Parathyroid adenoma (tissue), 2 donors: ENCODE results near the gene LAMC1.

Experiments used
- H2AFZ ChIP-seq: fragments of 300-600 bp; sonication (generic); one replicate; pipeline ENCODE4 v1.7.0; 2017; ENCODE audit warnings: antibody characterized with exemption, mild to moderate bottlenecking
- H3K27ac ChIP-seq: fragments of 300-600 bp; sonication (generic); one replicate; pipeline ENCODE4 v1.7.0; 2017
- H3K27me3 ChIP-seq: fragments of 300-600 bp; sonication (generic); one replicate; pipeline ENCODE4 v1.7.0; 2017; ENCODE audit warnings: low read length; ENCODE audit not compliant: control insufficient read depth, insufficient read depth
- H3K36me3 ChIP-seq: fragments of 300-600 bp; sonication (generic); one replicate; pipeline ENCODE4 v1.7.0; 2017; ENCODE audit warnings: low read length; ENCODE audit not compliant: control insufficient read depth, insufficient read depth
- H3K4me1 ChIP-seq: fragments of 300-600 bp; sonication (generic); one replicate; pipeline ENCODE4 v1.7.0; 2017; ENCODE audit warnings: control low read depth
- H3K4me2 ChIP-seq: fragments of 300-600 bp; sonication (generic); one replicate; pipeline ENCODE4 v1.7.0; 2017; ENCODE audit warnings: low read length
- H3K4me3 ChIP-seq: fragments of 300-600 bp; sonication (generic); one replicate; pipeline ENCODE4 v1.7.0; 2017; ENCODE audit warnings: low read depth, low read length
- H3K79me2 ChIP-seq: fragments of 300-600 bp; sonication (generic); one replicate; pipeline ENCODE4 v1.7.0; 2017; ENCODE audit warnings: control low read depth
- H3K9ac ChIP-seq: fragments of 300-600 bp; sonication (generic); one replicate; pipeline ENCODE4 v1.7.0; 2017; ENCODE audit warnings: mild to moderate bottlenecking
- H3K9me3 ChIP-seq: fragments of 300-600 bp; sonication (generic); one replicate; pipeline ENCODE4 v1.7.0; 2017; ENCODE audit warnings: low read length; ENCODE audit not compliant: control insufficient read depth
- TF ChIP-seq, protein P1 (sequence below): fragments of 300-600 bp; sonication (generic); IDR thresholded peaks from one replicate; pipeline ENCODE4 v1.7.0; 2017; ENCODE audit warnings: antibody characterized with exemption, mild to moderate bottlenecking
- donor health status: primary hyperparathyroidism.

Gene LAMC1

DNA sequence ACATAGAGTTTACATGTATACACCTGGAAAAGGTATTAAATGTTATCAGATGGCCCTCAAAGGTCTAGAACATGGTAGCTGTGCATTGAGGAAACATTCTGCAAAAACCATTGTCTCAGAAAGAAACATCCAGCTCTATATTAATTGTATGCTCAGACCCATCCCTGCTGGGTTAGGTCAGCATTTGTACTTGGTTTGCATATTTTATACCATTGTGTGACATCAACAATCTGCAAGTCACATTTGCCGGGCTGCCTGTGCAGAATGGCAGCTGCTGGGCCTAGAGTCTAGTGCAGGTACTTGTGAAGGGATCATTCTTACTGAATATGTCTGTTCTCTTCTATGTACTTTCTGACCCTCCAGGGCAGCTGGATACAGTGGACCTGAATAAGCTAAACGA is 119.0 kb downstream of the LAMC1 start:
- Histone ChIP-seq H3K4me3 (no peak overlapping the region), H3K4me1 (no peaks in the 10 kb centered on the region), H3K79me2 (no peaks in the 10 kb centered on the region), H3K9me3 (no peaks in the 10 kb centered on the region), H2AFZ (no peak overlapping the region), H3K4me2 (no peak overlapping the region), H3K9ac (no peak overlapping the region), H3K36me3 (no peaks in the 10 kb centered on the region), H3K27ac (no peak overlapping the region), H3K27me3 (no peaks in the 10 kb centered on the region)
- TF ChIP-seq, protein P1, sequence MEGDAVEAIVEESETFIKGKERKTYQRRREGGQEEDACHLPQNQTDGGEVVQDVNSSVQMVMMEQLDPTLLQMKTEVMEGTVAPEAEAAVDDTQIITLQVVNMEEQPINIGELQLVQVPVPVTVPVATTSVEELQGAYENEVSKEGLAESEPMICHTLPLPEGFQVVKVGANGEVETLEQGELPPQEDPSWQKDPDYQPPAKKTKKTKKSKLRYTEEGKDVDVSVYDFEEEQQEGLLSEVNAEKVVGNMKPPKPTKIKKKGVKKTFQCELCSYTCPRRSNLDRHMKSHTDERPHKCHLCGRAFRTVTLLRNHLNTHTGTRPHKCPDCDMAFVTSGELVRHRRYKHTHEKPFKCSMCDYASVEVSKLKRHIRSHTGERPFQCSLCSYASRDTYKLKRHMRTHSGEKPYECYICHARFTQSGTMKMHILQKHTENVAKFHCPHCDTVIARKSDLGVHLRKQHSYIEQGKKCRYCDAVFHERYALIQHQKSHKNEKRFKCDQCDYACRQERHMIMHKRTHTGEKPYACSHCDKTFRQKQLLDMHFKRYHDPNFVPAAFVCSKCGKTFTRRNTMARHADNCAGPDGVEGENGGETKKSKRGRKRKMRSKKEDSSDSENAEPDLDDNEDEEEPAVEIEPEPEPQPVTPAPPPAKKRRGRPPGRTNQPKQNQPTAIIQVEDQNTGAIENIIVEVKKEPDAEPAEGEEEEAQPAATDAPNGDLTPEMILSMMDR, result no peak

GRCh38 chr1:183143576-183144315 is 120.5 kb downstream of the LAMC1 start:
- no peak overlapping the region for H3K27ac ChIP-seq
- no peak overlapping the region for H3K4me2 ChIP-seq
- H3K27me3 ChIP-seq, result no peaks in the 10 kb centered on the region
- no peaks in the 10 kb centered on the region for H3K4me1 ChIP-seq
- no peaks in the 10 kb centered on the region for H3K36me3 ChIP-seq
- no peaks in the 10 kb centered on the region for H3K9me3 ChIP-seq
- H3K9ac ChIP-seq, result no peak overlapping the region
- TF ChIP-seq, protein P1, result no peak
- no peak overlapping the region for H2AFZ ChIP-seq
- no peak overlapping the region for H3K4me3 ChIP-seq
- no peaks in the 10 kb centered on the region for H3K79me2 ChIP-seq

DNA sequence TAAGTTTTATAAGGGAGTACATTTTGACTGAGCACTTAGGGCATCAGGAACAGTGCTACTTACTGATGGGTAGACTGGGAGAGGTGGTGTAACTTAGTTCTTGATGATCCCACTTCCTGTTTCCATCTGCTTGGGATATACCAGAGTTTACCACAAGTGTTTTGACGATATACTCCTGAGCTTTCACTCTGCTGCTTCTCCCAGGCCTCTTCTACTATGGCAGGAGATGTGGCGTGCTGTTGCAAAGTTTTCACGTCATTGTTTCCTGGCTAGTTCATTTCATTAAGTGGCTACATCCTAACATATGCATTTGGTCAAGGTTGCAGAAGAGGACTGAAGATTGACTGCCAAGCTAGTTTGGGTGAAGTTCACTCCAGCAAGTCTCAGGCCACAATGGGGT is 121.5 kb downstream of the LAMC1 start:
- Histone ChIP-seq H3K79me2 (no peaks in the 10 kb centered on the region), H3K4me1 (no peaks in the 10 kb centered on the region), H2AFZ (no peak overlapping the region), H3K9ac (no peak overlapping the region), H3K9me3 (no peaks in the 10 kb centered on the region), H3K4me2 (no peak overlapping the region), H3K36me3 (no peaks in the 10 kb centered on the region), H3K4me3 (no peak overlapping the region), H3K27ac (no peak overlapping the region), H3K27me3 (no peaks in the 10 kb centered on the region)
- TF ChIP-seq, protein P1, result no peak

DNA sequence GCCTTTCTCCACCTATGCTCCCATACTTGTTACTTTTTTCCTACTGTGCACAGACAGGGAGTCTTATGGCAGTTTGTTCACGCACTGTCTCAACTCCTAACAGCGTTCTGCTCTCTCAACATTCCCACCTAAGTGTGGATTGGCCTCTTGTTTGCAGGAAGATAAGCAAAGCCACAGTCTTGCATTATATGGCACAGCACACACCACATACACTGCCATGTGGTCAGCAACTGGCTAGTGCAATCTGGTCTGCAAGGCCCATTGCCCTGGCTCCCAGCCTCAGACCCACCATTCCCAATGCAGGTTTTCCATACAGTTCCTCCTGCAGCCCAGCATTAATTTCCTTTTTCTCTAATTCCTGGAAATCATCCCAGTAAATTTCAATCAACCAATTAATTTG is 124.5 kb downstream of the LAMC1 start:
- H3K4me2 ChIP-seq, result no peak overlapping the region
- no peaks in the 10 kb centered on the region for H3K79me2 ChIP-seq
- H3K27me3 ChIP-seq, result no peaks in the 10 kb centered on the region
- H3K4me3 ChIP-seq, result no peak overlapping the region
- H3K9ac ChIP-seq, result no peak overlapping the region
- H2AFZ ChIP-seq, result no peak overlapping the region
- no peaks in the 10 kb centered on the region for H3K4me1 ChIP-seq
- H3K9me3 ChIP-seq, result no peaks in the 10 kb centered on the region
- H3K36me3 ChIP-seq, result no peaks in the 10 kb centered on the region
- TF ChIP-seq, protein P1, result no peak
- H3K27ac ChIP-seq, result no peak overlapping the region

GRCh38 chr1:183148599-183148998 is 125.4 kb downstream of the LAMC1 start:
- Histone ChIP-seq H3K4me2 (no peak overlapping the region), H3K4me1 (no peaks in the 10 kb centered on the region), H3K36me3 (no peaks in the 10 kb centered on the region), H3K4me3 (no peak overlapping the region), H3K9me3 (no peaks in the 10 kb centered on the region), H3K79me2 (no peaks in the 10 kb centered on the region), H3K27me3 (no peaks in the 10 kb centered on the region), H2AFZ (no peak overlapping the region), H3K9ac (no peak overlapping the region), H3K27ac (no peak overlapping the region)
- TF ChIP-seq, protein P1, result no peak
